Pancreas (tissue), 10 donors: ENCODE results near the gene LTV1. TPM values are rescaled to one million over a fixed set of nuclear protein-coding genes. Genes with fewer than 3 reads are reported as not detected.
A peak's percentile ranks its signal among the peaks of the same experiment; 100 is the strongest.

Experiments used
- ATAC-seq, 4 donors: fragments of 200-7000 bp; cut with Tn5 transposase; one replicate each; pipeline versions ENCODE4 v1.8.0 to v1.9.1; 2020; ENCODE audit warnings: mild to moderate bottlenecking in 4 of 4, moderate library complexity in 4 of 4
- DNase-seq, 6 donors: peaks; one replicate each; pipeline ENCODE4 v3.0.0-alpha.2; 2020
- FAIRE-seq: peaks from 2 replicates; lab custom pipeline; 2012; peaks lifted over from hg19 to GRCh38; lab: Jason Lieb, UNC
- H3K27ac ChIP-seq, 4 donors: fragments of 200-600 bp; sonication (generic); 1 replicate in 3 of 4; 2 replicates in 1 of 4; pipeline versions ENCODE4 v1.5.0 to v1.8.0; 2020
- H3K27me3 ChIP-seq, 4 donors: fragments of 200-600 bp; one replicate each; pipeline ENCODE4 v1.8.0; 2021
- H3K36me3 ChIP-seq, 3 donors: fragments of 200-600 bp; sonication (generic) in 1 of 3; one replicate each; pipeline versions ENCODE4 v1.5.0 to v1.8.0; 2020 to 2021
- H3K4me1 ChIP-seq, 3 donors: fragments of 200-600 bp; one replicate each; pipeline ENCODE4 v1.8.0; 2021
- H3K4me3 ChIP-seq, 4 donors: fragments of 200-600 bp; sonication (generic) in 2 of 4; one replicate each; pipeline versions ENCODE4 v1.5.0 to v1.8.0; 2020 to 2021
- H3K9me3 ChIP-seq, 4 donors: fragments of 200-600 bp; one replicate each; pipeline ENCODE4 v1.8.0; 2021
- CTCF ChIP-seq, 4 donors: fragments of 200-600 bp; sonication (generic) in 3 of 4; IDR thresholded peaks; one replicate each; pipeline versions ENCODE4 v1.5.0 to v1.8.0; 2021; ENCODE audit warnings: antibody characterized with exemption in 4 of 4
- WGBS, 2 donors: extraction: QIAGEN DNeasy Blood & Tissue Kit; methylation state at CpG; one replicate each; pipeline ENCODE4 v1.1.7; 2013; 5-methylcytosine and 5-hydroxymethylcytosine counted together
- intact Hi-C, 3 donors: fragments of 100-400 bp; cut with DNase I; formaldehyde crosslinking; loops; one replicate each; pipeline versions ENCODE4 v1.11.1 to v1.14.2; 2022
- polyA plus RNA-seq, 2 donors: library from polyadenylated mRNA; stranded (reverse); fragments of 200-250 nt; gene quantifications; one replicate each; pipeline ENCODE4 v1.2.3, GENCODE V29; 2013
- total RNA-seq, 6 donors: library from RNA; stranded (reverse); fragmentation: NEBNext Ultra II Directional in 4 of 6; extraction: Animal tissue kit (Norgen Biotek cat#: 25700) in 4 of 6; gene quantifications; one replicate each; pipeline versions ENCODE4 v1.2.1 to v1.2.4, GENCODE V29; 2021 to 2023
- donor health status: healthy with polysubstance abuse.
- donor health status: DM: no; HTN: no; CAD: no; lungs with moderate emphysema.
- donor health status: DM: no; HTN: no; CAD: no.
- donor health status: control.
- donor health status: control.
- donor health status: Bipolar disorder and iron deficiency.
- donor health status: DM: yes; HTN: yes; CAD: no.
- donor health status: DM: no; HTN: no; CAD: no.
- donor health status: DM: no; HTN: no; CAD: no.
- donor health status: DM: yes; HTN: yes; CAD: no.

LTV1 gene
- total and polyA plus RNA-seq, 8 donors: 6.5 to 16.6 (median 9.4) TPM

GRCh38 chr6:143804835-143805239, 38.3 kb upstream of the LTV1 start:
- Histone ChIP-seq H3K4me3 (no peak overlapping the region), H3K9me3 (no peaks in the 10 kb centered on the region), H3K36me3 (no peaks in the 10 kb centered on the region), H3K27me3 (no peaks in the 10 kb centered on the region), H3K27ac (no peak overlapping the region), H3K4me1 (no peaks in the 10 kb centered on the region)
- TF ChIP-seq CTCF (IDR thresholded peaks at IDR 0.05): no peak
- ATAC-seq (no peak), DNase-seq (no peak), FAIRE-seq (no peak)
- WGBS, 2 donors: 70 to 73% methylated on average over 4 of the region's 4 CpGs
- intact Hi-C loops: no loop called here

- no peaks in the 10 kb centered on the region for H3K9me3 ChIP-seq
- no peaks in the 10 kb centered on the region for H3K36me3 ChIP-seq
- ATAC-seq: peak in 2 of 4 donors; percentile 50 to 55
- intact Hi-C loops: no loop called here
- H3K4me1 ChIP-seq: peaks cover 0 to 6% (median 5%) of the 10 kb centered on the region in 3 donors
- H3K27me3 ChIP-seq: no peaks in the 10 kb centered on the region
- DNase-seq: no peak
- no peak overlapping the region for H3K27ac ChIP-seq
- FAIRE-seq: no peak
- 91 to 95% methylated on average over 8 of the region's 8 CpGs for whole genome bisulfite sequencing, 2 donors
- TF ChIP-seq CTCF (IDR thresholded peaks at IDR 0.05): no peak
- no peak overlapping the region for H3K4me3 ChIP-seq
Observed at GRCh38 chr6:143806282-143807102, 36.6 kb upstream of the LTV1 start.

GRCh38 chr6:143807103-143807772, 35.9 kb upstream of the LTV1 start:
- intact Hi-C loops: no loop called here
- FAIRE-seq (no peak), ATAC-seq (no peak), DNase-seq (no peak)
- Histone ChIP-seq H3K27me3 (no peaks in the 10 kb centered on the region), H3K9me3 (no peaks in the 10 kb centered on the region), H3K27ac (no peak overlapping the region), H3K4me1 (peaks cover 0 to 11% (median 8%) of the 10 kb centered on the region in 3 donors), H3K36me3 (no peaks in the 10 kb centered on the region), H3K4me3 (no peak overlapping the region)
- no peak for TF ChIP-seq CTCF (IDR thresholded peaks at IDR 0.05)
- WGBS, 2 donors: 92 to 94% methylated on average over 6 of the region's 6 CpGs

GRCh38 chr6:143810745-143811144, 32.4 kb upstream of the LTV1 start:
- H3K4me3 ChIP-seq: no peak overlapping the region
- intact Hi-C loops: no loop called here
- no peaks in the 10 kb centered on the region for H3K9me3 ChIP-seq
- no peak for DNase-seq
- no peak for FAIRE-seq
- H3K36me3 ChIP-seq: no peaks in the 10 kb centered on the region
- WGBS, 2 donors: 85 to 91% methylated on average over 2 of the region's 2 CpGs
- ATAC-seq: no peak
- peaks cover 0 to 12% (median 8%) of the 10 kb centered on the region in 3 donors for H3K4me1 ChIP-seq
- H3K27ac ChIP-seq: no peak overlapping the region
- no peaks in the 10 kb centered on the region for H3K27me3 ChIP-seq
- no peak for TF ChIP-seq CTCF (IDR thresholded peaks at IDR 0.05)
